Measurements from ENCODE around the gene DDX27. TPM values are rescaled to one million over a fixed set of nuclear protein-coding genes. Genes with fewer than 3 reads are reported as not detected.

The DDX27 gene
- total and polyA plus RNA-seq, 2 of the 8 experiments (the other 6 are each of a cell fraction or from before 2014, with no cell fraction given) = 42.7 to 51.0 TPM

DNA sequence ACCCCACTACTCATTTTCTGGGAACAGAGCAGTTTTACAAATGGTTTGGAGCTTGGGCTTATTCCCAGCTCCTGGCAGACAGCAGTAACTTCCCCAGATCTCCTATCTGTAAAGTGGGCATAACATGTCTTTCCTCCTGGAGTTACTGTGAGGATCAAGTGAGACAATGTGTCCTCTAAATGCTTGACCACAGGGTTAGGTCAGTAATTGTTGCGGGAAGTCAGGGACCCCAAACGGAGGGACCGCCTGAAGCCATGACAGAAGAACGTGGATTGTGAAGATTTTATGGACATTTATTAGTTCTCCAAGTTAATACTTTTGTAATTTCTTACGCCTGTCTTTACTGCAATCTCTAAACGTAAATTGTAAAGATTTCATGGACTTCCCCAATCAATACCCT, 73.9 kb downstream of the DDX27 start (continued):
- TF ChIP-seq RXRA (IDR thresholded peaks at IDR 0.05; ENCODE audit: insufficient read depth, low read depth, low read length) = no peak
- TF ChIP-seq, protein P1, sequence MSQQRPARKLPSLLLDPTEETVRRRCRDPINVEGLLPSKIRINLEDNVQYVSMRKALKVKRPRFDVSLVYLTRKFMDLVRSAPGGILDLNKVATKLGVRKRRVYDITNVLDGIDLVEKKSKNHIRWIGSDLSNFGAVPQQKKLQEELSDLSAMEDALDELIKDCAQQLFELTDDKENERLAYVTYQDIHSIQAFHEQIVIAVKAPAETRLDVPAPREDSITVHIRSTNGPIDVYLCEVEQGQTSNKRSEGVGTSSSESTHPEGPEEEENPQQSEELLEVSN (IDR thresholded peaks at IDR 0.05) = no peak

Small RNA genes within 50 kb of the gene (small RNA-seq; reads per million reads assigned to genes)
- gene SNORD12B (ENCODE audit: insufficient read depth) (2,618 reads per million, percentile 100 among the genes with 10 or more reads in this experiment), gene SNORD12C (ENCODE audit: insufficient read depth) (693 reads per million, percentile 99 among the genes with 10 or more reads in this experiment)

Other genes with a start within 250 kb of the DDX27 start
- 252 and 269 TPM in 2 replicates for gene CSE1L, start 173.1 kb upstream of the DDX27 start, total RNA-seq (2021; fragmentation: NEBNext Ultra II Directional; extraction: Animal tissue kit (Norgen Biotek cat#: 25700))
- gene CSE1L, start 173.1 kb upstream of the DDX27 start, polyA plus RNA-seq (2011; rRNA removed) = 48.6 and 94.1 TPM in 2 replicates
- gene STAU1, start 31.1 kb upstream of the DDX27 start, total RNA-seq (2021; fragmentation: NEBNext Ultra II Directional; extraction: Animal tissue kit (Norgen Biotek cat#: 25700)) = 107 and 111 TPM in 2 replicates
- gene STAU1, start 31.1 kb upstream of the DDX27 start, polyA plus RNA-seq (2011; rRNA removed) = 37.5 and 41.4 TPM in 2 replicates
- gene ZNFX1, start 58.6 kb downstream of the DDX27 start, total RNA-seq (2021; fragmentation: NEBNext Ultra II Directional; extraction: Animal tissue kit (Norgen Biotek cat#: 25700)) = 11.3 and 13.0 TPM in 2 replicates
- 3.1 and 3.4 TPM in 2 replicates for gene ZNFX1, start 58.6 kb downstream of the DDX27 start, polyA plus RNA-seq (2011; rRNA removed)

All from H1 (cell line).